ENCODE results near the gene KMT2A.
A peak's percentile ranks its signal among the peaks of the same experiment; 100 is the strongest.

KMT2A gene

GRCh38 chr11:118503216-118503615 lies 66.9 kb downstream of the KMT2A start:
- ATAC-seq (no peak), DNase-seq (no peak)
- no peaks in the 10 kb centered on the region for H3K27me3 Mint-ChIP-seq
- H3K9me3 Mint-ChIP-seq: no peaks in the 10 kb centered on the region
- no peak overlapping the region for H3K4me3 Mint-ChIP-seq
- H3K4me1 Mint-ChIP-seq: no peaks in the 10 kb centered on the region
- H3K27ac Mint-ChIP-seq: peak overlapping the region in 1 of 2 donors; percentile 42

- no peaks in the 10 kb centered on the region for H3K27me3 Mint-ChIP-seq
- no peak overlapping the region for H3K27ac Mint-ChIP-seq
- H3K4me3 Mint-ChIP-seq: no peak overlapping the region
- peaks cover 4% of the 10 kb centered on the region for H3K4me1 Mint-ChIP-seq
- no peaks in the 10 kb centered on the region for H3K9me3 Mint-ChIP-seq
- no peak for ATAC-seq
- DNase-seq: no peak
Measured at GRCh38 chr11:118511601-118512000, 75.3 kb downstream of the KMT2A start.

- Mint-ChIP-seq H3K4me1 (peaks cover 4% of the 10 kb centered on the region), H3K9me3 (no peaks in the 10 kb centered on the region), H3K4me3 (no peak overlapping the region), H3K27me3 (no peaks in the 10 kb centered on the region), H3K27ac (peak overlapping the region in 1 of 2 donors; percentile 12)
- ATAC-seq: no peak
- no peak for DNase-seq
Measured at GRCh38 chr11:118514103-118514502, 77.8 kb downstream of the KMT2A start.

- H3K9me3 Mint-ChIP-seq: no peaks in the 10 kb centered on the region
- ATAC-seq (no peak), DNase-seq (no peak)
- no peaks in the 10 kb centered on the region for H3K27me3 Mint-ChIP-seq
- peaks cover under 1% of the 10 kb centered on the region for H3K4me1 Mint-ChIP-seq
- peak overlapping the region in 1 of 2 donors; percentile 81 for H3K27ac Mint-ChIP-seq
- H3K4me3 Mint-ChIP-seq: no peak overlapping the region
Measured at GRCh38 chr11:118519549-118519948, 83.3 kb downstream of the KMT2A start.

- no peaks in the 10 kb centered on the region for H3K9me3 Mint-ChIP-seq
- ATAC-seq (no peak), DNase-seq (no peak)
- H3K4me1 Mint-ChIP-seq: peaks cover 8% of the 10 kb centered on the region
- H3K27me3 Mint-ChIP-seq: no peaks in the 10 kb centered on the region
- H3K4me3 Mint-ChIP-seq: no peak overlapping the region
- H3K27ac Mint-ChIP-seq: no peak overlapping the region
Measured at GRCh38 chr11:118521892-118522311, 85.6 kb downstream of the KMT2A start.

GRCh38 chr11:118522571-118523072 lies 86.3 kb downstream of the KMT2A start:
- no peak overlapping the region for H3K27ac Mint-ChIP-seq
- no peaks in the 10 kb centered on the region for H3K27me3 Mint-ChIP-seq
- H3K9me3 Mint-ChIP-seq: no peaks in the 10 kb centered on the region
- DNase-seq: no peak
- no peak for ATAC-seq
- peaks cover 15% of the 10 kb centered on the region for H3K4me1 Mint-ChIP-seq
- H3K4me3 Mint-ChIP-seq: no peak overlapping the region

GRCh38 chr11:118524356-118524755 lies 88.1 kb downstream of the KMT2A start:
- no peak overlapping the region for H3K27ac Mint-ChIP-seq
- no peak overlapping the region for H3K4me3 Mint-ChIP-seq
- no peak for ATAC-seq
- H3K9me3 Mint-ChIP-seq: no peaks in the 10 kb centered on the region
- peaks cover 26% of the 10 kb centered on the region for H3K4me1 Mint-ChIP-seq
- H3K27me3 Mint-ChIP-seq: no peaks in the 10 kb centered on the region
- no peak for DNase-seq

- no peak for ATAC-seq
- Mint-ChIP-seq H3K4me3 (no peak overlapping the region), H3K27me3 (no peaks in the 10 kb centered on the region), H3K9me3 (no peaks in the 10 kb centered on the region), H3K27ac (peak overlapping the region in 1 of 2 donors; percentile 69), H3K4me1 (peaks cover 31% of the 10 kb centered on the region)
- no peak for DNase-seq
Measured at GRCh38 chr11:118524757-118525470, 88.6 kb downstream of the KMT2A start.

GRCh38 chr11:118526688-118527087 lies 90.4 kb downstream of the KMT2A start:
- Mint-ChIP-seq H3K4me3 (no peak overlapping the region), H3K4me1 (peaks cover 39% of the 10 kb centered on the region), H3K9me3 (no peaks in the 10 kb centered on the region), H3K27ac (no peak overlapping the region), H3K27me3 (no peaks in the 10 kb centered on the region)
- DNase-seq (no peak), ATAC-seq (no peak)

- ATAC-seq: no peak
- Mint-ChIP-seq H3K27me3 (no peaks in the 10 kb centered on the region), H3K27ac (peak within 1 kb of the TSS in 1 of 2 donors; percentile 9), H3K4me1 (peaks cover 43% of the 10 kb centered on the region), H3K9me3 (no peaks in the 10 kb centered on the region), H3K4me3 (no peak within 1 kb of the TSS)
- no peak for DNase-seq
Measured at GRCh38 chr11:118527109-118527508, 90.8 kb downstream of the KMT2A start, which contains the start of gene TTC36. TTC36 (plus strand) TSS chr11:118527474; CDS start chr11:118527495, 21 bp downstream.

- ATAC-seq: no peak
Measured at GRCh38 chr11:118528511-118528910, 92.2 kb downstream of the KMT2A start.

GRCh38 chr11:118529584-118530175 lies 93.4 kb downstream of the KMT2A start:
- ATAC-seq (no peak), DNase-seq (no peak)
- Mint-ChIP-seq H3K4me1 (peaks cover 45% of the 10 kb centered on the region), H3K27me3 (no peaks in the 10 kb centered on the region), H3K4me3 (peak overlapping the region; percentile 90 to 92), H3K9me3 (no peaks in the 10 kb centered on the region), H3K27ac (peak overlapping the region; percentile 1 to 10)

More at GRCh38 chr11:118528511-118528910, 92.2 kb downstream of the KMT2A start:
- H3K27me3 Mint-ChIP-seq: no peaks in the 10 kb centered on the region
- peak overlapping the region in 1 of 2 donors; percentile 80 for H3K27ac Mint-ChIP-seq
- DNase-seq: no peak
- H3K4me3 Mint-ChIP-seq: no peak overlapping the region
- no peaks in the 10 kb centered on the region for H3K9me3 Mint-ChIP-seq
- peaks cover 47% of the 10 kb centered on the region for H3K4me1 Mint-ChIP-seq

- H3K4me1 Mint-ChIP-seq: peaks cover 41% of the 10 kb centered on the region
- DNase-seq (no peak), ATAC-seq (no peak)
- no peaks in the 10 kb centered on the region for H3K27me3 Mint-ChIP-seq
- H3K9me3 Mint-ChIP-seq: no peaks in the 10 kb centered on the region
- peak overlapping the region; percentile 90 to 92 for H3K4me3 Mint-ChIP-seq
- H3K27ac Mint-ChIP-seq: peak overlapping the region in 1 of 2 donors; percentile 57
Measured at GRCh38 chr11:118530180-118530682, 93.9 kb downstream of the KMT2A start.

GRCh38 chr11:118530683-118531596 lies 94.6 kb downstream of the KMT2A start, which contains the start of gene TMEM25:
TMEM25 (plus strand) TSS chr11:118531192; CDS start chr11:118531802, 610 bp downstream.
- Mint-ChIP-seq H3K9me3 (no peaks in the 10 kb centered on the region), H3K4me1 (peaks cover 41% of the 10 kb centered on the region), H3K27ac (peak within 1 kb of the TSS; percentile 91 to 97), H3K4me3 (peak within 1 kb of the TSS; percentile 90 to 92), H3K27me3 (no peaks in the 10 kb centered on the region)
- DNase-seq: peak; percentile 80 to 81
- ATAC-seq: peak; percentile 92

GRCh38 chr11:118531597-118532084 lies 95.3 kb downstream of the KMT2A start:
- Mint-ChIP-seq H3K4me1 (peaks cover 41% of the 10 kb centered on the region), H3K27ac (peak overlapping the region; percentile 91 to 97), H3K4me3 (peak overlapping the region; percentile 90 to 92), H3K27me3 (no peaks in the 10 kb centered on the region), H3K9me3 (no peaks in the 10 kb centered on the region)
- DNase-seq: peak; percentile 33 to 34
- peak; percentile 27 for ATAC-seq

All from stimulated activated naive CD8-positive, alpha-beta T cell treated with anti-CD3 and anti-CD28 coated beads, Interleukin-15, amount 100 ng/mL, for 72 hours (primary cell).